Sigmoid colon (tissue), 7 donors: ENCODE results near the gene TUBB4A. TPM values are rescaled to one million over a fixed set of nuclear protein-coding genes. Genes with fewer than 3 reads are reported as not detected.

ENCODE experiments used
- DNase-seq: peaks from one replicate; pipeline ENCODE4 v3.0.0-alpha.2; 2019
- H3K27ac ChIP-seq, 4 donors: fragments of 200-600 bp; sonication (generic); one replicate each; pipeline ENCODE4 v1.5.1; 2016 to 2019; ENCODE audit warnings: mild to moderate bottlenecking in 1 of 4
- H3K27me3 ChIP-seq, 3 donors: fragments of 200-600 bp; sonication (generic); one replicate each; pipeline ENCODE4 v1.5.1; 2019; ENCODE audit warnings: mild to moderate bottlenecking in 1 of 3
- H3K36me3 ChIP-seq, 4 donors: fragments of 200-600 bp; sonication (generic); one replicate each; pipeline ENCODE4 v1.5.1; 2016 to 2019
- H3K4me1 ChIP-seq, 4 donors: fragments of 200-600 bp; sonication (generic); one replicate each; pipeline ENCODE4 v1.5.1; 2017 to 2019
- H3K4me3 ChIP-seq, 4 donors: fragments of 200-600 bp; sonication (generic); one replicate each; pipeline ENCODE4 v1.5.1; 2017 to 2019; ENCODE audit warnings: mild to moderate bottlenecking in 2 of 4, moderate library complexity in 1 of 4
- H3K9me3 ChIP-seq, 4 donors: fragments of 200-600 bp in 3 of 4; sonication (generic) in 3 of 4; one replicate each; pipeline versions ENCODE4 v1.5.1 to v1.6.1; 2013 to 2019
- EP300 ChIP-seq, 4 donors: sonication (generic); formaldehyde crosslinking; IDR thresholded peaks; one replicate each; pipeline ENCODE4 v1.6.1; 2017; ENCODE audit warnings: antibody characterized with exemption in 4 of 4
- POLR2A ChIP-seq, 2 donors: fragments of 450-650 bp; IDR thresholded peaks; one replicate each; pipeline ENCODE4 v1.6.1; 2016; ENCODE audit warnings: antibody characterized with exemption in 2 of 2, mild to moderate bottlenecking in 2 of 2, moderate library complexity in 2 of 2
- POLR2AphosphoS5 ChIP-seq, 4 donors: sonication (generic); formaldehyde crosslinking; IDR thresholded peaks; one replicate each; pipeline ENCODE4 v1.6.1; 2017; ENCODE audit warnings: antibody characterized with exemption in 4 of 4
- WGBS, 2 donors: extraction: QIAGEN DNeasy Blood & Tissue Kit; methylation state at CpG; one replicate each; pipeline ENCODE4 v1.1.7; 2013; 5-methylcytosine and 5-hydroxymethylcytosine counted together
- intact Hi-C: fragments of 100-400 bp; cut with DNase I; formaldehyde crosslinking; loops from one replicate; pipeline ENCODE4 v1.15.1; 2023
- polyA plus RNA-seq, 3 donors: library from polyadenylated mRNA; stranded (reverse); fragments of 200-250 nt; gene quantifications; one replicate each; pipeline ENCODE4 v1.2.3, GENCODE V29; 2013
- total RNA-seq, 4 donors: library from RNA; depleted of rRNA; stranded (reverse); fragments of >200 nt; gene quantifications; one replicate each; pipeline ENCODE4 v1.1.0, GENCODE V29; 2016
- TF ChIP-seq, protein P1 (sequence below), 4 experiments: fragments of 450-650 bp in 3 of 4; fragments of 200-600 bp in 1 of 4; IDR thresholded peaks; one replicate each; pipeline ENCODE4 v1.5.1; 2016 to 2019; ENCODE audit warnings: antibody characterized with exemption in 4 of 4, mild to moderate bottlenecking in 3 of 4, moderate library complexity in 2 of 4
- donor health status: healthy with polysubstance abuse.
- donor health status: Bipolar disorder and iron deficiency.
- donor health status: healthy.

The TUBB4A gene
- total and polyA plus RNA-seq, 7 donors: under 0.01 to 6.1 (median 2.4) TPM; not detected in 1

DNA sequence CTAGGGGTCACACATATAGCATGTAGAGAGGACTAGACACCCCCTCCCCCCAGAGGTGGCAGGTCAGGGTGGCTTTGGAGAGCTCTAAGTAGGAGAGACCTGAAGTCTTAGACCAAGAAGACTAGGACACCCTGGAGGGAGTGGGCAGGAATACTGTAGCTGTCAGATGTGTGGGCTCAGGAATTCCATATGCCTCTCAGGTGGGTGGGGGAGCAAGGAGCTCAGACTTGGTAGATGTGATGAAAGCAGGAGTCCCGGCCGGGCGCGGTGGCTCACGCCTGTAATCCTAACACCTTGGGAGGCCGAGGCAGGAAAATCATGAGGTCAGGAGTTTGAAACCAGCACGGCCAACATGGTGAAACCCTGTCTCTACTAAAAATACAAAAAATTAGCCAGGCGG lies 36.4 kb downstream of the TUBB4A start:
- Histone ChIP-seq H3K4me3 (no peak overlapping the region), H3K4me1 (peaks cover 0 to 10% (median 4%) of the 10 kb centered on the region in 4 donors), H3K27me3 (peaks cover 10 to 25% (median 18%) of the 10 kb centered on the region in 3 donors), H3K36me3 (no peaks in the 10 kb centered on the region), H3K27ac (no peak overlapping the region), H3K9me3 (no peaks in the 10 kb centered on the region)
- WGBS, 2 donors: 89 to 93% methylated on average over 8 of the region's 8 CpGs
- no peak for DNase-seq
- TF ChIP-seq POLR2A (IDR thresholded peaks at IDR 0.05) (no peak), EP300 (IDR thresholded peaks at IDR 0.05) (no peak), POLR2AphosphoS5 (IDR thresholded peaks at IDR 0.05) (no peak)
- TF ChIP-seq, protein P1, sequence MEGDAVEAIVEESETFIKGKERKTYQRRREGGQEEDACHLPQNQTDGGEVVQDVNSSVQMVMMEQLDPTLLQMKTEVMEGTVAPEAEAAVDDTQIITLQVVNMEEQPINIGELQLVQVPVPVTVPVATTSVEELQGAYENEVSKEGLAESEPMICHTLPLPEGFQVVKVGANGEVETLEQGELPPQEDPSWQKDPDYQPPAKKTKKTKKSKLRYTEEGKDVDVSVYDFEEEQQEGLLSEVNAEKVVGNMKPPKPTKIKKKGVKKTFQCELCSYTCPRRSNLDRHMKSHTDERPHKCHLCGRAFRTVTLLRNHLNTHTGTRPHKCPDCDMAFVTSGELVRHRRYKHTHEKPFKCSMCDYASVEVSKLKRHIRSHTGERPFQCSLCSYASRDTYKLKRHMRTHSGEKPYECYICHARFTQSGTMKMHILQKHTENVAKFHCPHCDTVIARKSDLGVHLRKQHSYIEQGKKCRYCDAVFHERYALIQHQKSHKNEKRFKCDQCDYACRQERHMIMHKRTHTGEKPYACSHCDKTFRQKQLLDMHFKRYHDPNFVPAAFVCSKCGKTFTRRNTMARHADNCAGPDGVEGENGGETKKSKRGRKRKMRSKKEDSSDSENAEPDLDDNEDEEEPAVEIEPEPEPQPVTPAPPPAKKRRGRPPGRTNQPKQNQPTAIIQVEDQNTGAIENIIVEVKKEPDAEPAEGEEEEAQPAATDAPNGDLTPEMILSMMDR (IDR thresholded peaks at IDR 0.05): no peak
- intact Hi-C loops: no loop called here

DNA sequence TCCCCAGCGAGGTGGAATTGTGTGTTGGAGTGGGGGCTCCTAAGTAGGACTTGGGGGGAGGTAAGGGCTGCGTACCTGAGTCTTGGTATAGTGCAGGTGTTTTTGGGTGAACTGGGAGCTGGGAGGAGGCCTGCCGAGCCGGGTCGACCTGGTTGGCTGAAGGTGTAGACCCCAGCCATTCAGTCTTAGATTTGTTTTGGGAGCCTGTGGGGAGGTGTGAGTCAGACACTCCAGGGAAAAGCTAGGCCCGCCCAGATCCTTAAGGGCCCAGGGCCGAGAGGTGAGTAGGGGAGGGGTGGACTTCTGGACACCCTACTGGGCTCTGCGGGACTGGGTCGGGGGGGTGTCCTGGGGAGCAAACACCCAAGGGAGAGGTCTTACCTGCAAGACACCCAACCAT lies 37.1 kb downstream of the TUBB4A start:
- H3K27me3 ChIP-seq: peaks cover 10 to 25% (median 18%) of the 10 kb centered on the region in 3 donors
- peaks cover 0 to 14% (median 6%) of the 10 kb centered on the region in 4 donors for H3K4me1 ChIP-seq
- TF ChIP-seq POLR2AphosphoS5 (IDR thresholded peaks at IDR 0.05) (no peak), POLR2A (IDR thresholded peaks at IDR 0.05) (no peak)
- TF ChIP-seq, protein P1 (IDR thresholded peaks at IDR 0.05): no peak
- H3K36me3 ChIP-seq: no peaks in the 10 kb centered on the region
- no peaks in the 10 kb centered on the region for H3K9me3 ChIP-seq
- 11 to 50% methylated on average over 9 of the region's 9 CpGs for WGBS, 2 donors
- peak overlapping the region in 1 of 4 donors; percentile 16 for H3K4me3 ChIP-seq
- H3K27ac ChIP-seq: no peak overlapping the region
- no peak for DNase-seq
- intact Hi-C loops: no loop called here

DNA sequence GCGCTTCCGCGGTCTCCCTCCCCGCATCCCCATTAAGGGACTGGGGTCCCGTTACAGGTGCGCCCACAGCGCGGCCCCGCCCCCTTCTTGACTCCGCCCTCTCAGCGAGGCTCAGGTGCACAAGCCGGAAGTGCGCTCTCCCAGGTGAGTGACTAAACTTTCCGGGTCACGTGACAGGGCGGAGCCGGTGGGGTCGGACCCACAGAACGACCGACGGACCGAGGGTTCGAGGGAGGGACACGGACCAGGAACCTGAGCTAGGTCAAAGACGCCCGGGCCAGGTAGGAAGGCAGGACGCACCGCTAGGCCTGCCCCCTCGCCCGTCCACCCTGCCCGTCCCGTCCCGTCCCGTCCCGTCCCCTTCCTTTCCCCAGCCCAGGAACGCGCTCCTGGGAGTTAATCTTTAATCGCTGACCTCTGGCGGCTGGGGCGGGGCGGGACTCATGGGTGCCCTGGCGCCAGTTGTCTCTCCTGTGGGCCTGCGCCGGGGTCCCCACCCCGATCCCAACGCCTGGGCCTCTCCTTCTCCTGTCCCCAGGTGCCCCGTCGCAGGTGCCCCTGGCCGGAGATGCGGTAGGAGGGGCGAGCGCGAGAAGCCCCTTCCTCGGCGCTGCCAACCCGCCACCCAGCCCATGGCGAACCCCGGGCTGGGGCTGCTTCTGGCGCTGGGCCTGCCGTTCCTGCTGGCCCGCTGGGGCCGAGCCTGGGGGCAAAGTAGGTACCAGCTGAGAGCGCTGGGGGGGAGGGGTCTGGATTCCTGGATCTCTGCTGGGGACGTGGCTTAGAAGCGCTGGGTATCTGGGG lies 37.8 kb downstream of the TUBB4A start, which contains the start of gene CRB3:
TSS of gene CRB3 (plus strand) at position 202 of the 804 bp plus-strand sequence. CDS start at position 633, 431 bp downstream.
- H3K4me1 ChIP-seq: peaks cover 0 to 15% (median 6%) of the 10 kb centered on the region in 4 donors
- no peak for DNase-seq
- 3 to 8% methylated on average over 65 of the region's 65 CpGs for WGBS, 2 donors
- H3K9me3 ChIP-seq: no peaks in the 10 kb centered on the region
- peaks cover 10 to 25% (median 18%) of the 10 kb centered on the region in 3 donors for H3K27me3 ChIP-seq
- H3K4me3 ChIP-seq: peak within 1 kb of the TSS in 1 of 4 donors; percentile 16
- H3K36me3 ChIP-seq: no peaks in the 10 kb centered on the region
- TF ChIP-seq, protein P1 (IDR thresholded peaks at IDR 0.05): no peak
- peak in 1 of 4 donors; percentile 17 for TF ChIP-seq POLR2AphosphoS5 (IDR thresholded peaks at IDR 0.05)
- TF ChIP-seq POLR2A (IDR thresholded peaks at IDR 0.05): peak in 1 of 2 donors; percentile 68
- H3K27ac ChIP-seq: peak within 1 kb of the TSS in 1 of 4 donors; percentile 41
- intact Hi-C loops: loop anchor here (5.0 kb wide), 1 partner anchor 68 kb away; the partner anchor contains the start of gene TNFSF9

DNA sequence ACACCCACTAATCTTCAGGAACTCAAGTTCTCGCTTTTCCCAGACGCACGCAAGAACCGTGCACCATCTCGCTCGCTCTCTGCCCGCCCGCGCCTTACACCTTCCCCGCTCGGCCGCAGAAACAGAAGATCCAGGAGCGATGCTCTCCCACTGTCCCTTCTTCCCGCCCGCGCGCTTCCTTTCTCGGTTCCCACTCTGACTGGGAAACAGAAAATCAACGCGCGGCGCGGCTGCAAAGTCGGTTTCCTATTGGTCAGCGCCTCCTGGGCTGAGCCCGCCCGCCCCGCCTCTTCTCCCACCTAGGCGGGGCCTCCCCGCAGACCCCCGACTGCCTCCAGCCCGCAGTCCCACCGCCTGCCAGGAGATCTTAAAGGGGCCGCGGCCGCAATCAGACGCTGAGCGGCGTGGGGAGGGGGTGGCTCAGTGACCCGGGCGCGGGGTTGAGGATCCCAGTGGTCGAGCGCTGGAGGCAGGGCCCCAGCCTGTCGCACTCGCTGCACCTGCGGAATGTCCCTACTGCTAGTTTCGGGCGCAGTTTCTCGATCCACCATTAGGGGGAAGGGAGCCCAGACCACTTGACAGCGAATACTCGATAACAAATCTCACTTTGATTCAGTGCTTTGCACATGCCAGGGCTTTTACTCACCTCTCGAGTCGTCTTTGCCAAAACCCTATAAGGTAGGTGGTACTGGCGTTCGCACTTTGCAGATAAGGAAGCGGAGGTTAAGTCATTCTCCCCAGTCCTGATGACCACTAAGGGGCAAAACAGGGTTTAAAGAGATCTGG lies 41.8 kb downstream of the TUBB4A start:
- intact Hi-C loops: loop anchor here (2.0 to 5.0 kb wide), 2 partner anchors 72 to 277 kb away; partner anchors contain the start of genes GPR108 and TNFSF9
- H3K27me3 ChIP-seq: peaks cover 10 to 25% (median 18%) of the 10 kb centered on the region in 3 donors
- peaks cover 0 to 22% (median 7%) of the 10 kb centered on the region in 4 donors for H3K36me3 ChIP-seq
- WGBS, 2 donors: 0 to 1% methylated on average over 57 of the region's 57 CpGs
- H3K4me1 ChIP-seq: peaks cover 0 to 31% (median 22%) of the 10 kb centered on the region in 4 donors
- TF ChIP-seq, protein P1 (IDR thresholded peaks at IDR 0.05): peak; percentile 45 to 81 (median 72)
- peak in 1 of 2 donors; percentile 22 for TF ChIP-seq POLR2A (IDR thresholded peaks at IDR 0.05)
- no peak for TF ChIP-seq EP300 (IDR thresholded peaks at IDR 0.05)
- TF ChIP-seq POLR2AphosphoS5 (IDR thresholded peaks at IDR 0.05): peak in 2 of 4 donors; percentile 14 to 53
- H3K27ac ChIP-seq: peak overlapping the region; percentile 83 to 93 (median 88)
- peak overlapping the region; percentile 70 to 85 (median 78) for H3K4me3 ChIP-seq
- peak; percentile 97 for DNase-seq
- H3K9me3 ChIP-seq: no peaks in the 10 kb centered on the region
